Adrenal gland (tissue), 19 donors: Measurements from ENCODE around the gene KCNA10. TPM values are rescaled to one million over a fixed set of nuclear protein-coding genes. Genes with fewer than 3 reads are reported as not detected.

Source experiments
- DNase-seq, 7 donors: peaks; one replicate each; pipeline ENCODE4 v3.0.0-alpha.2; 2019 to 2020
- H3K27ac ChIP-seq, 5 donors: fragments of 200-600 bp; sonication (generic) in 4 of 5; 1 replicate in 3 of 5; 2 replicates in 2 of 5; pipeline versions ENCODE4 v1.5.1 to v1.8.0; 2016 to 2020; ENCODE audit warnings: mild to moderate bottlenecking in 1 of 5
- H3K27me3 ChIP-seq: fragments of 200-600 bp; 2 replicates; pipeline ENCODE4 v1.8.0; 2021
- H3K36me3 ChIP-seq, 2 donors: fragments of 200-600 bp; replicated peaks in 1 of 2; 1 replicate in 1 of 2; 2 replicates in 1 of 2; pipeline versions ENCODE4 v1.5.1 to v1.8.0; 2018 to 2022
- H3K4me1 ChIP-seq, 2 donors: fragments of 200-600 bp; replicated peaks in 1 of 2; 1 replicate in 1 of 2; 2 replicates in 1 of 2; pipeline versions ENCODE4 v1.5.1 to v1.8.0; 2018 to 2021
- H3K4me3 ChIP-seq, 4 donors: fragments of 200-600 bp; sonication (generic) in 3 of 4; one replicate each; pipeline ENCODE4 v1.5.1; 2016 to 2018
- H3K9me3 ChIP-seq, 3 donors: fragments of 200-600 bp; sonication (generic) in 1 of 3; replicated peaks in 1 of 3; 1 replicate in 2 of 3; 2 replicates in 1 of 3; pipeline versions ENCODE4 v1.5.1 to v1.8.0; 2016 to 2021
- CTCF ChIP-seq, 6 experiments: fragments of 450-650 bp in 4 of 6; fragments of 200-600 bp in 2 of 6; sonication (generic) in 1 of 6; IDR thresholded peaks; 1 replicate in 5 of 6; 2 replicates in 1 of 6; pipeline versions ENCODE4 v1.5.1 to v1.8.0; 2016 to 2021; ENCODE audit warnings: antibody characterized with exemption in 6 of 6, mild to moderate bottlenecking in 2 of 6, moderate library complexity in 1 of 6
- POLR2A ChIP-seq, 2 donors: fragments of 450-650 bp; IDR thresholded peaks; one replicate each; pipeline ENCODE4 v1.6.1; 2017; ENCODE audit warnings: antibody characterized with exemption in 2 of 2, mild to moderate bottlenecking in 2 of 2, moderate library complexity in 1 of 2
- WGBS, 4 donors: extraction: QIAGEN DNeasy Blood & Tissue Kit in 2 of 4; methylation state at CpG; one replicate each; pipeline versions ENCODE4 v1.1.5 to v1.1.7; 2013 to 2017; 5-methylcytosine and 5-hydroxymethylcytosine counted together
- intact Hi-C, 2 donors: fragments of 100-400 bp; cut with DNase I; formaldehyde crosslinking; loops; one replicate each; pipeline versions ENCODE4 v1.14.1 to v1.15.0; 2022 to 2023
- long read RNA-seq, 10 donors: library from polyadenylated mRNA in 3 of 10; unstranded in 2 of 10; stranded (forward) in 1 of 10; transcript quantifications; one replicate each; pipeline ENCODE4 v2.0.0 and lab custom pipeline, GENCODE V29; 2021 to 2026
- polyA plus RNA-seq, 3 donors: library from polyadenylated mRNA; stranded (reverse); fragments of 200-250 nt in 2 of 3; fragments of 350-450 nt in 1 of 3; fragmentation: Illumina TruSeq in 1 of 3; extraction: RNeasy Lipid Tissue Mini Kit (QIAGEN cat#74804) in 1 of 3; gene quantifications; one replicate each; pipeline ENCODE4 v1.2.3, GENCODE V29; 2013 to 2014
- total RNA-seq, 9 donors: library from RNA; depleted of rRNA in 4 of 9; stranded (reverse); fragments of >200 nt in 4 of 9; fragments of 120-200 nt in 1 of 9; fragmentation: NEBNext Ultra II Directional in 1 of 9; extraction: Animal tissue kit (Norgen Biotek cat#: 25700) in 1 of 9; gene quantifications; one replicate each; pipeline versions ENCODE4 v1.1.0 to v1.2.4, GENCODE V29; 2013 to 2023
- donor health status: healthy with polysubstance abuse.
- donor health status: Bipolar disorder and iron deficiency.
- donor health status: DM: yes; HTN: yes; CAD: no.
- donor health status: DM: no; HTN: no; CAD: no.
- donor health status: DM: no; HTN: no; CAD: no.
- donor health status: DM: yes; HTN: yes; CAD: no.

Gene KCNA10
- total RNA-seq: not detected
- polyA plus RNA-seq: not detected
- long read RNA-seq, donor 1: 0 reads
- long read RNA-seq, donor 2: 0 reads
- long read RNA-seq, donor 3: 0 reads
- long read RNA-seq, donor 4: 0 reads
- long read RNA-seq, donor 5: 0 reads
- long read RNA-seq, donor 6: 0 reads
- long read RNA-seq, donor 7: 0 reads
- long read RNA-seq, donor 8: 0 reads
- long read RNA-seq, donor 9: 0 reads
- long read RNA-seq, donor 10: 0 reads

- no peak for DNase-seq
- intact Hi-C loops: no loop called here
- 51 to 67% (median 58%) methylated on average over 9 of the region's 9 CpGs for WGBS, 4 donors
- TF ChIP-seq POLR2A (IDR thresholded peaks at IDR 0.05) (no peak), CTCF (IDR thresholded peaks at IDR 0.05) (no peak)
- H3K4me3 ChIP-seq: no peak within 1 kb of the TSS
- no peaks in the 10 kb centered on the region for H3K36me3 ChIP-seq
- no peak within 1 kb of the TSS for H3K27ac ChIP-seq
- H3K27me3 ChIP-seq: peaks cover 4% of the 10 kb centered on the region
- H3K4me1 ChIP-seq: no peaks in the 10 kb centered on the region
- H3K9me3 ChIP-seq: no peaks in the 10 kb centered on the region
Observed at GRCh38 chr1:110519125-110519810, at the start of gene KCNA10. Gene KCNA10 (minus strand): TSS chr1:110519175. CDS start chr1:110518787, 388 bp downstream.

- Histone ChIP-seq H3K36me3 (no peaks in the 10 kb centered on the region), H3K4me3 (no peak overlapping the region), H3K27ac (no peak overlapping the region), H3K27me3 (peaks cover 6% of the 10 kb centered on the region), H3K9me3 (no peaks in the 10 kb centered on the region), H3K4me1 (no peaks in the 10 kb centered on the region)
- WGBS, 4 donors: 58 to 72% (median 68%) methylated on average over 3 of the region's 3 CpGs
- TF ChIP-seq CTCF (IDR thresholded peaks at IDR 0.05) (no peak), POLR2A (IDR thresholded peaks at IDR 0.05) (no peak)
- DNase-seq: no peak
- intact Hi-C loops: no loop called here
Observed at GRCh38 chr1:110566836-110567235, 47.9 kb upstream of the KCNA10 start.

- intact Hi-C loops: no loop called here
- no peaks in the 10 kb centered on the region for H3K9me3 ChIP-seq
- no peak for TF ChIP-seq CTCF (IDR thresholded peaks at IDR 0.05)
- no peak for TF ChIP-seq POLR2A (IDR thresholded peaks at IDR 0.05)
- no peaks in the 10 kb centered on the region for H3K36me3 ChIP-seq
- no peak overlapping the region for H3K4me3 ChIP-seq
- no peak for DNase-seq
- H3K27ac ChIP-seq: no peak overlapping the region
- 33 to 82% (median 64%) methylated on average over 1 of the region's 1 CpG for WGBS, 4 donors
- H3K27me3 ChIP-seq: peaks cover 2% of the 10 kb centered on the region
- H3K4me1 ChIP-seq: no peaks in the 10 kb centered on the region
Observed at GRCh38 chr1:110565565-110565964, 46.6 kb upstream of the KCNA10 start.

- DNase-seq: no peak
- no peaks in the 10 kb centered on the region for H3K9me3 ChIP-seq
- no peak overlapping the region for H3K27ac ChIP-seq
- TF ChIP-seq CTCF (IDR thresholded peaks at IDR 0.05) (no peak), POLR2A (IDR thresholded peaks at IDR 0.05) (no peak)
- H3K4me1 ChIP-seq: no peaks in the 10 kb centered on the region
- H3K4me3 ChIP-seq: no peak overlapping the region
- intact Hi-C loops: no loop called here
- no peaks in the 10 kb centered on the region for H3K36me3 ChIP-seq
- no peaks in the 10 kb centered on the region for H3K27me3 ChIP-seq
- WGBS, 4 donors: 71 to 82% (median 80%) methylated on average over 4 of the region's 4 CpGs
Observed at GRCh38 chr1:110563089-110563488, 44.1 kb upstream of the KCNA10 start.
